Measurements from ENCODE around the gene PTGIS.

Gene PTGIS

DNA sequence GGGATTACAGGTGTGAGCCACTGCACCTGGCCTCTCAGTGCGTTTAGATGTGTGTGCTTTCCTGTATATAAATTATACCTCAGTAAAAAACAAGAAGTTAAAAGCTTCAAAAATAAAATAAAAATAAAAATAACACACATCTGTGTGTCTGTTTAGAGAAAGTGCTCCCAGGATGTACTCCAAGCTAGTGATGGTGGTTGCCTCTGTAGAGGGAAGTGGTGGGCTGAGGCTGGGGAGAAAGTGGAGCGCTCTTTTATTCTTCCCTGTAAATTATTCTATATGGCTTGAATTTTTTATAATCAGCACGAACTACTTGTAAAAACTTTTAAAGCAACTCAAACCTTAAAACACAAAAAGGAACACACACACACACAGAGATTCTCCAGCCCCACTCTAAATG, 29.0 kb downstream of the PTGIS start:
- DNase-seq (ENCODE audit: low read depth in 1 of 2, low spot score in 1 of 2), result no peak
- no peak overlapping the region for H3K4me3 ChIP-seq (replicated peaks; ENCODE audit: insufficient read depth, low read length)
- H3K27ac ChIP-seq (replicated peaks), result no peak overlapping the region
- no peaks in the 10 kb centered on the region for H3K27me3 ChIP-seq (ENCODE audit: insufficient read depth, poor library complexity, severe bottlenecking)
- TF ChIP-seq, protein P1, sequence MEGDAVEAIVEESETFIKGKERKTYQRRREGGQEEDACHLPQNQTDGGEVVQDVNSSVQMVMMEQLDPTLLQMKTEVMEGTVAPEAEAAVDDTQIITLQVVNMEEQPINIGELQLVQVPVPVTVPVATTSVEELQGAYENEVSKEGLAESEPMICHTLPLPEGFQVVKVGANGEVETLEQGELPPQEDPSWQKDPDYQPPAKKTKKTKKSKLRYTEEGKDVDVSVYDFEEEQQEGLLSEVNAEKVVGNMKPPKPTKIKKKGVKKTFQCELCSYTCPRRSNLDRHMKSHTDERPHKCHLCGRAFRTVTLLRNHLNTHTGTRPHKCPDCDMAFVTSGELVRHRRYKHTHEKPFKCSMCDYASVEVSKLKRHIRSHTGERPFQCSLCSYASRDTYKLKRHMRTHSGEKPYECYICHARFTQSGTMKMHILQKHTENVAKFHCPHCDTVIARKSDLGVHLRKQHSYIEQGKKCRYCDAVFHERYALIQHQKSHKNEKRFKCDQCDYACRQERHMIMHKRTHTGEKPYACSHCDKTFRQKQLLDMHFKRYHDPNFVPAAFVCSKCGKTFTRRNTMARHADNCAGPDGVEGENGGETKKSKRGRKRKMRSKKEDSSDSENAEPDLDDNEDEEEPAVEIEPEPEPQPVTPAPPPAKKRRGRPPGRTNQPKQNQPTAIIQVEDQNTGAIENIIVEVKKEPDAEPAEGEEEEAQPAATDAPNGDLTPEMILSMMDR (IDR thresholded peaks at IDR 0.05; ENCODE audit: insufficient read depth, low read length), result no peak
- TF ChIP-seq POLR2AphosphoS5 (IDR thresholded peaks at IDR 0.05; ENCODE audit: low read depth) (no peak), SPI1 (IDR thresholded peaks at IDR 0.05; ENCODE audit: borderline replicate concordance, low read depth) (no peak), GABPA (IDR thresholded peaks at IDR 0.05; ENCODE audit: low read depth) (no peak)
- TF ChIP-seq, protein P2, sequence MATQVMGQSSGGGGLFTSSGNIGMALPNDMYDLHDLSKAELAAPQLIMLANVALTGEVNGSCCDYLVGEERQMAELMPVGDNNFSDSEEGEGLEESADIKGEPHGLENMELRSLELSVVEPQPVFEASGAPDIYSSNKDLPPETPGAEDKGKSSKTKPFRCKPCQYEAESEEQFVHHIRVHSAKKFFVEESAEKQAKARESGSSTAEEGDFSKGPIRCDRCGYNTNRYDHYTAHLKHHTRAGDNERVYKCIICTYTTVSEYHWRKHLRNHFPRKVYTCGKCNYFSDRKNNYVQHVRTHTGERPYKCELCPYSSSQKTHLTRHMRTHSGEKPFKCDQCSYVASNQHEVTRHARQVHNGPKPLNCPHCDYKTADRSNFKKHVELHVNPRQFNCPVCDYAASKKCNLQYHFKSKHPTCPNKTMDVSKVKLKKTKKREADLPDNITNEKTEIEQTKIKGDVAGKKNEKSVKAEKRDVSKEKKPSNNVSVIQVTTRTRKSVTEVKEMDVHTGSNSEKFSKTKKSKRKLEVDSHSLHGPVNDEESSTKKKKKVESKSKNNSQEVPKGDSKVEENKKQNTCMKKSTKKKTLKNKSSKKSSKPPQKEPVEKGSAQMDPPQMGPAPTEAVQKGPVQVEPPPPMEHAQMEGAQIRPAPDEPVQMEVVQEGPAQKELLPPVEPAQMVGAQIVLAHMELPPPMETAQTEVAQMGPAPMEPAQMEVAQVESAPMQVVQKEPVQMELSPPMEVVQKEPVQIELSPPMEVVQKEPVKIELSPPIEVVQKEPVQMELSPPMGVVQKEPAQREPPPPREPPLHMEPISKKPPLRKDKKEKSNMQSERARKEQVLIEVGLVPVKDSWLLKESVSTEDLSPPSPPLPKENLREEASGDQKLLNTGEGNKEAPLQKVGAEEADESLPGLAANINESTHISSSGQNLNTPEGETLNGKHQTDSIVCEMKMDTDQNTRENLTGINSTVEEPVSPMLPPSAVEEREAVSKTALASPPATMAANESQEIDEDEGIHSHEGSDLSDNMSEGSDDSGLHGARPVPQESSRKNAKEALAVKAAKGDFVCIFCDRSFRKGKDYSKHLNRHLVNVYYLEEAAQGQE (IDR thresholded peaks at IDR 0.05; ENCODE audit: insufficient replicate concordance, low read depth), result no peak

DNA sequence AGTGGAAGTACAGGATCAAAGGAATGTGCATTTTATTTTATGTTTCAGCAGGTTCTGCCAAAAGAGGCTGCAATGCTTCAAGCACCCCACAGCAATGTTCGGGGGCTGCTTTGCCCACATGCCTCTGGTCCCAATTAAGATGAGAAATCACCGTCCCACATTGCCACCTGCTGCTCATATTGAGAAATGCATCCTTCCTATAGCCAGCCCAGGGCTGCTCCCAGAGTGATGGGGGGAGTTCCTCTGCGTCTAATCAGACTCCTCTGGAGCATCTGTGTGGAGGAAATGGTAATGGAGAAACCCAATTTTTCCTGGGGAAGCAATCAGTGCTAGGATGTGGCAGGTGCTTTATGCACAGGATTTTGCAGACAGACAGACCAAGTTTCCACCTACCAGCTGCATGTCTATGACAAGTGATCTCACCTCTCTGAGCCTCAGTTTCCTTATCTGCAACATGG, 33.7 kb downstream of the PTGIS start:
- peak; percentile 20 to 50 for DNase-seq (ENCODE audit: low read depth in 1 of 2, low spot score in 1 of 2)
- TF ChIP-seq SPI1 (IDR thresholded peaks at IDR 0.05; ENCODE audit: borderline replicate concordance, low read depth), result no peak; the same call in 1 of the 2 replicates
- TF ChIP-seq, protein P1 (IDR thresholded peaks at IDR 0.05; ENCODE audit: insufficient read depth, low read length), result peak; percentile 66
- Histone ChIP-seq H3K27ac (replicated peaks) (no peak overlapping the region), H3K4me3 (replicated peaks; ENCODE audit: insufficient read depth, low read length) (no peak overlapping the region), H3K27me3 (ENCODE audit: insufficient read depth, poor library complexity, severe bottlenecking) (no peaks in the 10 kb centered on the region)

DNA sequence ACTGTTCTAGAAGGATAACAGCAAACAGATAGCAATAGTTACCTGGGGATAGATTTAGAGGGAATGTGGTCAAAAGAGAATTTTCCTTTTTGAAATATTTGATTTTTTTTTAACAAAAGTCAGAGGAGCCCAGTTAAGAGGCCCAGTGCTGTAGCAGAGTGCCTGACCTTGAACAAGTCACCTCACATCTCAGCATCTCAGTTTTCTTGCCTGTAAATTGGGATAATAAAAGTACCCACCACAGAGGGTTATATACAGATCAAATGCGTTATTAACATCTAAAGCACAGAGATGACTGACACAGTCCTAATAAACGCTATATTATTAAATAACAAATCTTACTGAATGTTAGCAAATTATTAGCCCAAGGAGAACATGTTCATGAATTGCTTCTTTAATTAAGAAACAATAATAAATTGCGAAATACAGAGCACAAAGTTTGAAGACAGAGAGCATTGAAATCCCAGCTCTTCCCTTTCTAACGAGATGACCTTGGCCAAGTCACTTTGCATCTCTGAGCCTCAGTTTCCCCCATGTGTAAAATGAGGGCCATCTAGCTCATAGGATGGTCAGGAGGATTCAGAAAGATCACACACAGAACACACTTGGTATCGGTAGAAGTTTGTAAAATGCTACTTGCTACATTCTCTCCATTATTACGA, 35.5 kb downstream of the PTGIS start:
- H3K4me3 ChIP-seq (replicated peaks; ENCODE audit: insufficient read depth, low read length), result no peak overlapping the region
- peaks cover 4% of the 10 kb centered on the region for H3K27me3 ChIP-seq (ENCODE audit: insufficient read depth, poor library complexity, severe bottlenecking)
- DNase-seq (ENCODE audit: low read depth in 1 of 2, low spot score in 1 of 2), result no peak
- H3K27ac ChIP-seq (replicated peaks), result no peak overlapping the region
- TF ChIP-seq, protein P1 (IDR thresholded peaks at IDR 0.05; ENCODE audit: insufficient read depth, low read length), result no peak
- TF ChIP-seq POLR2AphosphoS5 (IDR thresholded peaks at IDR 0.05; ENCODE audit: low read depth) (no peak), SPI1 (IDR thresholded peaks at IDR 0.05; ENCODE audit: borderline replicate concordance, low read depth) (no peak), GABPA (IDR thresholded peaks at IDR 0.05; ENCODE audit: low read depth) (no peak)
- TF ChIP-seq, protein P2 (IDR thresholded peaks at IDR 0.05; ENCODE audit: insufficient replicate concordance, low read depth), result no peak

DNA sequence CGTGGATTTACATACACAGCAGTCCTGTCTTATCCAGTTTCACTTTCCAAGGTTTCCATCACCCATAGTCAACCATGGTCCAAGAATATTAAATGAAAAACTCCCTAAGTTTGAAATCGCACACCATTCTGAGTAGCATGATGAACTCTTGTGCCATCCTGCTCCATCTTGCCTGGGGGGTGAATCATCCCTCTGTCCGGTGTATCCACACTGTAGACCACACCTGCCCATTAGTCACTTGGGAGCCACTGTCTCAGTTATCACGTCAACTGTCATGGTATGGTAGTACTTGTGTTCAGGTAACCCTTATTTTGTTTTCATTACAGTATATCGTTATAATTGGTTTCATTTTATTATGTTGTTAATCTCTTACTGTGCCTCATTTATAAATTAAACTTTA, 38.5 kb downstream of the PTGIS start:
- TF ChIP-seq, protein P2 (IDR thresholded peaks at IDR 0.05; ENCODE audit: insufficient replicate concordance, low read depth), result no peak
- no peak for TF ChIP-seq SPI1 (IDR thresholded peaks at IDR 0.05; ENCODE audit: borderline replicate concordance, low read depth)
- no peak for TF ChIP-seq GABPA (IDR thresholded peaks at IDR 0.05; ENCODE audit: low read depth)
- no peak for TF ChIP-seq POLR2AphosphoS5 (IDR thresholded peaks at IDR 0.05; ENCODE audit: low read depth)
- TF ChIP-seq, protein P1 (IDR thresholded peaks at IDR 0.05; ENCODE audit: insufficient read depth, low read length), result no peak

More for the DNA sequence above, 38.5 kb downstream of the PTGIS start:
- Histone ChIP-seq H3K4me3 (replicated peaks; ENCODE audit: insufficient read depth, low read length) (no peak overlapping the region), H3K27me3 (ENCODE audit: insufficient read depth, poor library complexity, severe bottlenecking) (peaks cover 4% of the 10 kb centered on the region), H3K27ac (replicated peaks) (no peak overlapping the region)
- DNase-seq (ENCODE audit: low read depth in 1 of 2, low spot score in 1 of 2), result no peak
